Measurements from ENCODE around the gene OGDH. TPM values are rescaled to one million over a fixed set of nuclear protein-coding genes. Genes with fewer than 3 reads are reported as not detected.
"Not testable (repeated sequence)": the region's sequence is repeated elsewhere in the genome, so short reads cannot be mapped to it uniquely, and the experiment has no call there.

OGDH gene
- total RNA-seq, 1 donor from 2014 or later = 73.7 TPM

GRCh38 chr7:44561481-44561880 is 44.9 kb upstream of the OGDH start:
- H3K9ac ChIP-seq (ENCODE audit: low read length) = no peak overlapping the region
- H2AFZ ChIP-seq (ENCODE audit: low read depth, low read length) = no peak overlapping the region
- DNase-seq (ENCODE audit: low read depth) (no peak), FAIRE-seq (no peak)
- TF ChIP-seq EZH2 (IDR thresholded peaks at IDR 0.05; ENCODE audit: insufficient read depth, low read length) (no peak), CTCF (IDR thresholded peaks at IDR 0.05; ENCODE audit: insufficient read depth, low read depth, low read length) (no peak)
- H4K20me1 ChIP-seq (ENCODE audit: insufficient read depth, low read length) = peaks cover 28% of the 10 kb centered on the region
- Mint-ChIP-seq H3K27me3 (ENCODE audit: low read depth, unreplicated experiment) (peaks cover 3% of the 10 kb centered on the region), H3K36me3 (ENCODE audit: low read depth, unreplicated experiment) (peaks cover 5% of the 10 kb centered on the region), H3K9me3 (ENCODE audit: unreplicated experiment) (no peaks in the 10 kb centered on the region), H3K4me1 (ENCODE audit: low read depth, unreplicated experiment) (peaks cover 6% of the 10 kb centered on the region), H3K27ac (ENCODE audit: unreplicated experiment) (no peak overlapping the region), H3K4me3 (ENCODE audit: unreplicated experiment) (no peak overlapping the region)
- no peaks in the 10 kb centered on the region for H3K27me3 ChIP-seq (ENCODE audit: insufficient read depth, low read length)
- H3K4me3 ChIP-seq (ENCODE audit: insufficient read depth, low read depth, low read length) = no peak overlapping the region
- H3K4me1 ChIP-seq (ENCODE audit: insufficient read depth, low read length) = peaks cover 4% of the 10 kb centered on the region
- H3K36me3 ChIP-seq (ENCODE audit: insufficient read depth, low read length) = peaks cover 14% of the 10 kb centered on the region
- H3K4me2 ChIP-seq (ENCODE audit: low read length) = no peak overlapping the region
- no peak overlapping the region for H3K27ac ChIP-seq (ENCODE audit: low read depth, low read length)
- H3K79me2 ChIP-seq (ENCODE audit: insufficient read depth, low read length) = peaks cover 3% of the 10 kb centered on the region
- H3K9me3 ChIP-seq (ENCODE audit: insufficient read depth, low read depth, low read length) = no peaks in the 10 kb centered on the region

- H3K9ac ChIP-seq (ENCODE audit: low read length) = no peak overlapping the region
- no peak overlapping the region for H3K4me2 ChIP-seq (ENCODE audit: low read length)
- DNase-seq (ENCODE audit: low read depth) (peak; percentile 39), FAIRE-seq (no peak)
- Mint-ChIP-seq H3K27me3 (ENCODE audit: low read depth, unreplicated experiment) (peaks cover 3% of the 10 kb centered on the region), H3K36me3 (ENCODE audit: low read depth, unreplicated experiment) (peaks cover 5% of the 10 kb centered on the region), H3K9me3 (ENCODE audit: unreplicated experiment) (no peaks in the 10 kb centered on the region), H3K27ac (ENCODE audit: unreplicated experiment) (peak overlapping the region; percentile 72), H3K4me3 (ENCODE audit: unreplicated experiment) (no peak overlapping the region), H3K4me1 (ENCODE audit: low read depth, unreplicated experiment) (peaks cover 6% of the 10 kb centered on the region)
- no peak overlapping the region for H2AFZ ChIP-seq (ENCODE audit: low read depth, low read length)
- H3K79me2 ChIP-seq (ENCODE audit: insufficient read depth, low read length) = peaks cover 3% of the 10 kb centered on the region
- H3K4me3 ChIP-seq (ENCODE audit: insufficient read depth, low read depth, low read length) = no peak overlapping the region
- no peak for TF ChIP-seq EZH2 (IDR thresholded peaks at IDR 0.05; ENCODE audit: insufficient read depth, low read length)
- TF ChIP-seq CTCF (IDR thresholded peaks at IDR 0.05; ENCODE audit: insufficient read depth, low read depth, low read length) = no peak
- no peaks in the 10 kb centered on the region for H3K27me3 ChIP-seq (ENCODE audit: insufficient read depth, low read length)
- no peak overlapping the region for H3K27ac ChIP-seq (ENCODE audit: low read depth, low read length)
- peaks cover 15% of the 10 kb centered on the region for H3K36me3 ChIP-seq (ENCODE audit: insufficient read depth, low read length)
- peaks cover 4% of the 10 kb centered on the region for H3K4me1 ChIP-seq (ENCODE audit: insufficient read depth, low read length)
- H3K9me3 ChIP-seq (ENCODE audit: insufficient read depth, low read depth, low read length) = no peaks in the 10 kb centered on the region
- H4K20me1 ChIP-seq (ENCODE audit: insufficient read depth, low read length) = peaks cover 30% of the 10 kb centered on the region
These were observed 44.3 kb upstream of the OGDH start for GRCh38 chr7:44561962-44562621.

GRCh38 chr7:44562622-44562962 is 43.8 kb upstream of the OGDH start:
- not testable (repeated sequence) for H3K27me3 Mint-ChIP-seq (ENCODE audit: low read depth, unreplicated experiment); DNase-seq (ENCODE audit: low read depth); H3K4me3 ChIP-seq (ENCODE audit: insufficient read depth, low read depth, low read length); H2AFZ ChIP-seq (ENCODE audit: low read depth, low read length); H3K4me1 Mint-ChIP-seq (ENCODE audit: low read depth, unreplicated experiment); H3K9ac ChIP-seq (ENCODE audit: low read length); FAIRE-seq; H3K4me1 ChIP-seq (ENCODE audit: insufficient read depth, low read length); H3K4me2 ChIP-seq (ENCODE audit: low read length); H3K4me3 Mint-ChIP-seq (ENCODE audit: unreplicated experiment); H3K27ac Mint-ChIP-seq (ENCODE audit: unreplicated experiment); H3K9me3 Mint-ChIP-seq (ENCODE audit: unreplicated experiment); H3K79me2 ChIP-seq (ENCODE audit: insufficient read depth, low read length); H3K36me3 Mint-ChIP-seq (ENCODE audit: low read depth, unreplicated experiment); H3K27me3 ChIP-seq (ENCODE audit: insufficient read depth, low read length); H3K9me3 ChIP-seq (ENCODE audit: insufficient read depth, low read depth, low read length); H3K27ac ChIP-seq (ENCODE audit: low read depth, low read length)
- Histone ChIP-seq H4K20me1 (ENCODE audit: insufficient read depth, low read length) (peaks cover 35% of the 10 kb centered on the region), H3K36me3 (ENCODE audit: insufficient read depth, low read length) (peaks cover 20% of the 10 kb centered on the region)
